Pancreas (tissue), 10 donors: ENCODE data around the gene GH2. TPM values are rescaled to one million over a fixed set of nuclear protein-coding genes. Genes with fewer than 3 reads are reported as not detected.

ENCODE experiments used
- ATAC-seq, 4 donors: fragments of 200-7000 bp; cut with Tn5 transposase; one replicate each; pipeline versions ENCODE4 v1.8.0 to v1.9.1; 2020; ENCODE audit warnings: mild to moderate bottlenecking in 4 of 4, moderate library complexity in 4 of 4
- DNase-seq, 6 donors: peaks; one replicate each; pipeline ENCODE4 v3.0.0-alpha.2; 2020
- FAIRE-seq: peaks from 2 replicates; lab custom pipeline; 2012; peaks lifted over from hg19 to GRCh38; lab: Jason Lieb, UNC
- H3K27ac ChIP-seq, 4 donors: fragments of 200-600 bp; sonication (generic); 1 replicate in 3 of 4; 2 replicates in 1 of 4; pipeline versions ENCODE4 v1.5.0 to v1.8.0; 2020
- H3K27me3 ChIP-seq, 4 donors: fragments of 200-600 bp; one replicate each; pipeline ENCODE4 v1.8.0; 2021
- H3K36me3 ChIP-seq, 3 donors: fragments of 200-600 bp; sonication (generic) in 1 of 3; one replicate each; pipeline versions ENCODE4 v1.5.0 to v1.8.0; 2020 to 2021
- H3K4me1 ChIP-seq, 3 donors: fragments of 200-600 bp; one replicate each; pipeline ENCODE4 v1.8.0; 2021
- H3K4me3 ChIP-seq, 4 donors: fragments of 200-600 bp; sonication (generic) in 2 of 4; one replicate each; pipeline versions ENCODE4 v1.5.0 to v1.8.0; 2020 to 2021
- H3K9me3 ChIP-seq, 4 donors: fragments of 200-600 bp; one replicate each; pipeline ENCODE4 v1.8.0; 2021
- WGBS, 2 donors: extraction: QIAGEN DNeasy Blood & Tissue Kit; methylation state at CpG; one replicate each; pipeline ENCODE4 v1.1.7; 2013; 5-methylcytosine and 5-hydroxymethylcytosine counted together
- intact Hi-C, 3 donors: fragments of 100-400 bp; cut with DNase I; formaldehyde crosslinking; loops; one replicate each; pipeline versions ENCODE4 v1.11.1 to v1.14.2; 2022
- polyA plus RNA-seq, 2 donors: library from polyadenylated mRNA; stranded (reverse); fragments of 200-250 nt; gene quantifications; one replicate each; pipeline ENCODE4 v1.2.3, GENCODE V29; 2013
- total RNA-seq, 6 donors: library from RNA; stranded (reverse); fragmentation: NEBNext Ultra II Directional in 4 of 6; extraction: Animal tissue kit (Norgen Biotek cat#: 25700) in 4 of 6; gene quantifications; one replicate each; pipeline versions ENCODE4 v1.2.1 to v1.2.4, GENCODE V29; 2021 to 2023
- TF ChIP-seq, protein P1 (sequence below), 4 donors: fragments of 200-600 bp; sonication (generic) in 3 of 4; IDR thresholded peaks; one replicate each; pipeline versions ENCODE4 v1.5.0 to v1.8.0; 2021; ENCODE audit warnings: antibody characterized with exemption in 4 of 4
- donor health status: healthy with polysubstance abuse.
- donor health status: DM: no; HTN: no; CAD: no; lungs with moderate emphysema.
- donor health status: DM: no; HTN: no; CAD: no.
- donor health status: control.
- donor health status: control.
- donor health status: Bipolar disorder and iron deficiency.
- donor health status: DM: yes; HTN: yes; CAD: no.
- donor health status: DM: no; HTN: no; CAD: no.
- donor health status: DM: no; HTN: no; CAD: no.
- donor health status: DM: yes; HTN: yes; CAD: no.

The GH2 gene
- not detected for total RNA-seq
- not detected for polyA plus RNA-seq

DNA sequence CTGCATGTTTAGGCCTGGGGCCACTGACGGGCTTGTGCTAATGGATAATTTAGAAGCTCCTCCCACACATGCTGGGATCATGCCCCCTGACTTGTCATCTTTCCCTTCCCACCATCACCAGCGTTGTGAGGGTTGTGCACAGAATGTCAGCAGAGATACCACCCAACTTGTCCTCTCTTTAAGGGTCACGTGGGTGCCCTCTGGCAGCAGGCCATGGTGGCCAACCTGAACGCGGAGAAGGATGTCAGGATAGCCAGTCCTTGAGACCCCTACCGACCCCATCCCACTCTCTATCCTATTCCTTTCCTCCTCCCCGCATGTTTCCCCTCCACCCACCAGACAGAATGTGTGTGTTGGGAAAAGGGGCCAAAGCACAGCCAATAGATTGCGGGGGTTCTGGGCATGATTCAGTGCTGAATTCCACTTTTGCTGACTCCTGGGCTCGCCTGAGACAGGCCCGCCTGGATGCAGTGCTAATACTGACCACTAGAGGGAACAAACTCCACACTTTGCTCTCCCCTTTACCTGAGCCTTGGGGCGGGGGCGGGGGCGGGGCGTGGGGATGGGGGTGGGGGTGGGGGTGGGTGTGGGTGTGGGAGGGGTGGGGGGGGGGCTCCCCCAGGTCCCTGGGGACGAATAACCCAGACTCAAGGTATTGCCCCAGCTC, at the start of gene GH2:
Gene GH2 (minus strand): TSS at position 10 of the 667 bp plus-strand sequence. CDS start 143 bp downstream, outside the sequence.
- peak; percentile 55 to 94 (median 90) for ATAC-seq

DNA sequence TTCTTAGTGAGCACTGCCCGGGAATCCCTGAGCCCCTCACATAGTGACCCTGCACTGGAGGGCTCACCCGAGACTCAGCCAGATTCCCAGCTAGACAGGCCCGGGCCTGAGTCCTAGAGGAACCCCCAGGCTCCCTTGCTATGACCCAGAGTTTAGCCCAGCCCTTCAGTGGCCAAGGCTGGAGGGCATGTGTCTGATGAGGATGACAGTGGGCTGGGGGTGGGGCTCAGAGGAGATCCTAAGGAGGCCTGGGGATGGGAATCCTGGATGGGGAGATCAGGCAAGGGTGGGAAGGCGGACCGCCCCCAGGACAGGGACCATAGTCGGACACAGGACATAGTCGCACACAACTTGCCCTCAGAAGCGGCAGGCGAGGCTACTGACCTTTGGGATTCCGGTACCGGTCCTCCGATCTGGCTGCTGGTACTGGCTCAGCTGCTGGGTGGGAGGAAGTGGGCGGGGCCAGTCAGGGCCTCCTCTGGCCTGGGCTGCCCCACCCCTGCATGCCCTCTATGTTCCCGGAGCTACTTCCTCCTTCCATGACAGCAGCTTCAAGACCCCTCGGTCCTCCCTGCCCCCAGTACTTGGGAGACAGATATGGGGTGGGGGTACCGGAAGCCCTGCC, 49.3 kb upstream of the GH2 start:
- ATAC-seq (peak in 3 of 4 donors; percentile 47 to 79 (median 55)), FAIRE-seq (no peak), DNase-seq (peak in 2 of 6 donors; percentile 20 to 57)
- Histone ChIP-seq H3K4me1 (no peaks in the 10 kb centered on the region), H3K4me3 (no peak overlapping the region), H3K27ac (no peak overlapping the region), H3K9me3 (no peaks in the 10 kb centered on the region), H3K36me3 (no peaks in the 10 kb centered on the region), H3K27me3 (no peaks in the 10 kb centered on the region)
- WGBS, 2 donors: 74 to 79% methylated on average over 13 to 16 of the region's 16 CpGs
- TF ChIP-seq, protein P1, sequence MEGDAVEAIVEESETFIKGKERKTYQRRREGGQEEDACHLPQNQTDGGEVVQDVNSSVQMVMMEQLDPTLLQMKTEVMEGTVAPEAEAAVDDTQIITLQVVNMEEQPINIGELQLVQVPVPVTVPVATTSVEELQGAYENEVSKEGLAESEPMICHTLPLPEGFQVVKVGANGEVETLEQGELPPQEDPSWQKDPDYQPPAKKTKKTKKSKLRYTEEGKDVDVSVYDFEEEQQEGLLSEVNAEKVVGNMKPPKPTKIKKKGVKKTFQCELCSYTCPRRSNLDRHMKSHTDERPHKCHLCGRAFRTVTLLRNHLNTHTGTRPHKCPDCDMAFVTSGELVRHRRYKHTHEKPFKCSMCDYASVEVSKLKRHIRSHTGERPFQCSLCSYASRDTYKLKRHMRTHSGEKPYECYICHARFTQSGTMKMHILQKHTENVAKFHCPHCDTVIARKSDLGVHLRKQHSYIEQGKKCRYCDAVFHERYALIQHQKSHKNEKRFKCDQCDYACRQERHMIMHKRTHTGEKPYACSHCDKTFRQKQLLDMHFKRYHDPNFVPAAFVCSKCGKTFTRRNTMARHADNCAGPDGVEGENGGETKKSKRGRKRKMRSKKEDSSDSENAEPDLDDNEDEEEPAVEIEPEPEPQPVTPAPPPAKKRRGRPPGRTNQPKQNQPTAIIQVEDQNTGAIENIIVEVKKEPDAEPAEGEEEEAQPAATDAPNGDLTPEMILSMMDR (IDR thresholded peaks at IDR 0.05): no peak
- intact Hi-C loops: no loop called here

More for the DNA sequence above, at the start of gene GH2:
- no peaks in the 10 kb centered on the region for H3K4me1 ChIP-seq
- no peaks in the 10 kb centered on the region for H3K36me3 ChIP-seq
- H3K27me3 ChIP-seq: no peaks in the 10 kb centered on the region
- FAIRE-seq: no peak
- TF ChIP-seq, protein P1 (IDR thresholded peaks at IDR 0.05): peak; percentile 24 to 47 (median 34)
- DNase-seq: peak in 5 of 6 donors; percentile 27 to 62 (median 53)
- H3K27ac ChIP-seq: no peak within 1 kb of the TSS
- 31 to 45% methylated on average over 12 to 15 of the region's 15 CpGs for WGBS, 2 donors
- H3K4me3 ChIP-seq: no peak within 1 kb of the TSS
- intact Hi-C loops: no loop called here
- no peaks in the 10 kb centered on the region for H3K9me3 ChIP-seq

DNA sequence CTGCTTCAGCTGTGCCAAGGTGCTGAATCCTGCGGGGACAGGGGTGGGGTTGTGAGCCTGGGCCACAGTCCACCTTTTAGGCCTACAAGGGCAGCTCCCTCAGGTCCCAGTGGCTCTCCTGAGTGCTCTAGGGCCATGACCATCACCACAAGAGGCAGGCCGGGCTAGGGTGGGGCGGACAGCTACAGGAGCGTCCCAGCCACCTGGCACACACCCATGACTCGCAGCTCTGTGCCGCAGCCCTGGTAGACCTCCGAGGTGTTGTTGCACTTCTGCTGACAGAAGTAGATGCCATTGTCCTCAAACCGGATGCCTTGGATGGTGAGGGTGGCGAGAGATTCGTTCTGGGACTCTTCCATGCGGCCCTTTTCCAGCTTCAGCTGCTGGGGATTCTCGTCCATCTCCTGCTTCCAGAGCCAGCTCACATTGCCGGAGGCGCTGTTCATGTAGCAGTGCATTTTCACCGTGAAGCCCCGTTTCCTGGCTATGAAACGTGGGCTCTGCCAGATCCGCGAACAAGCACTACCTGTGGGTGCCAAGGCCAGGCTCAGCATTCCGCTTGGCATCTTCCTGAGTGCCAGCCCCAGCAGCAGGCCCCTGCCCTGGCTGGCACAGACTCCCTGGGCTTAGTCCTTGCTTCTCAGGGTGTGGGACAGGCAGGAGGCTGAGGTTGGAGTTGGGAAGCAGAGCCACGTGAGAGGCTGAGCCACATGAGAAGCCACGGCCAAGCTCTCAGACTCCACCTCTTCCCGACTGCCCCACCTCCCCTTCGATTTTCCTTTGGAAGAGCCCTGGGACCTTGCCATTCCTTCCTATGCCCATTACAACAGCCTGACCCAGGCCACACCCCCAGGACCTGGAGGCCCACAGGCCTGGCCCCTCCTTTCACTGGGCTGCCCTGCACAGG, 48.4 kb upstream of the GH2 start:
- H3K9me3 ChIP-seq: no peaks in the 10 kb centered on the region
- H3K36me3 ChIP-seq: no peaks in the 10 kb centered on the region
- intact Hi-C loops: no loop called here
- DNase-seq (peak in 2 of 6 donors; percentile 14 to 50), FAIRE-seq (no peak), ATAC-seq (peak in 3 of 4 donors; percentile 36 to 56 (median 44))
- 79 to 85% methylated on average over 22 to 24 of the region's 24 CpGs for WGBS, 2 donors
- TF ChIP-seq, protein P1 (IDR thresholded peaks at IDR 0.05): no peak
- H3K4me3 ChIP-seq: no peak overlapping the region
- H3K4me1 ChIP-seq: no peaks in the 10 kb centered on the region
- no peak overlapping the region for H3K27ac ChIP-seq
- no peaks in the 10 kb centered on the region for H3K27me3 ChIP-seq

DNA sequence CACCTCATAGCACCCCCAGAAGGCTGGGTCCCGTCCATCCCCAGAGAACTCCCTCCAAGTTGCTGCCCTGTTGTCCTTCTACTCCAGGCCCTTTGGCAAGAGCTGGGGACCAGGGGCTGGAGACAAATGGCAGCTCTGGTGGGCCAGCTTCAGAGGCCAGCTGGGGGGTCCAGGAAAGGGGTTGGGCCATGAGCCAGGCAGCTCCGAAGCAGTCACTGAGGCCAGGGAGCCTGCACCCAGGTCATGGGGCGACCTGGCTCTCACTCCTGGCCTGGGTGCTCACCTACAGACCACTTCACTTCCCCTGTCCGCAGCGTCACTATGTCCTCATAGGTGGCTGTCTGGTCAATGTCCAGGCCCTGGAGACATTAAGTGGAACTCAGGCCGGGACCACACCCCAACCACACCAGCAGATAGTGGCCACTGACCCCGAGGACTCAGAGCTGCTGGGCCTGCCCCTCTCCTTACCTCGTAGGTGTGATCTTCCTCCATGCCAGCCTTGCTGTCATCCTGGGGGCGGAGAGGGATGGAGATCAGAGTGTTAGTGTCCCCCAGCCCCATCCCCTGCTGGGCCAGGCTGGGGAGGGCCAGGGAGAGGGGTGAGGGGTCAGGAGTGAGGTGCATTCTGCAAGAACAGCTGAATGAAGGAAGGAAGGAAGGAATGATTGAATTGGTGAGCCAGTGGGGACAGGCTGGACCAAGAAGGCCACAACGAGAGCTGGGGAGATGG, 47.4 kb upstream of the GH2 start:
- peak in 2 of 6 donors; percentile 6 to 35 for DNase-seq
- no peaks in the 10 kb centered on the region for H3K27me3 ChIP-seq
- H3K36me3 ChIP-seq: no peaks in the 10 kb centered on the region
- ATAC-seq: no peak
- 86 to 88% methylated on average over 10 of the region's 10 CpGs for WGBS, 2 donors
- TF ChIP-seq, protein P1 (IDR thresholded peaks at IDR 0.05): no peak
- no peaks in the 10 kb centered on the region for H3K4me1 ChIP-seq
- no peaks in the 10 kb centered on the region for H3K9me3 ChIP-seq
- no peak overlapping the region for H3K27ac ChIP-seq
- intact Hi-C loops: no loop called here
- FAIRE-seq: no peak
- no peak overlapping the region for H3K4me3 ChIP-seq
